Vagina (tissue), 2 donors: Measurements from ENCODE around the gene INPP5F.

ENCODE experiments used
- CTCF ChIP-seq, 3 experiments: fragments of 450-650 bp in 2 of 3; fragments of 200-600 bp in 1 of 3; sonication (generic) in 1 of 3; IDR thresholded peaks; one replicate each; pipeline ENCODE4 v1.5.1; 2017 to 2019; ENCODE audit warnings: antibody characterized with exemption in 3 of 3, mild to moderate bottlenecking in 2 of 3, moderate library complexity in 2 of 3
- POLR2A ChIP-seq, 2 donors: fragments of 450-650 bp; IDR thresholded peaks; one replicate each; pipeline ENCODE4 v1.6.1; 2017; ENCODE audit warnings: antibody characterized with exemption in 2 of 2, mild to moderate bottlenecking in 2 of 2, moderate library complexity in 2 of 2

- no peak for TF ChIP-seq CTCF (IDR thresholded peaks at IDR 0.05)
- no peak for TF ChIP-seq POLR2A (IDR thresholded peaks at IDR 0.05)
Measured at GRCh38 chr10:119768455-119769094, 42.7 kb downstream of the INPP5F start.
